Measurements from ENCODE around the gene HSD17B10. TPM values are rescaled to one million over a fixed set of nuclear protein-coding genes. Genes with fewer than 3 reads are reported as not detected.
A peak's percentile ranks its signal among the peaks of the same experiment; 100 is the strongest.

HSD17B10 gene
- total and polyA plus RNA-seq, 2 donors (not counting 1 experiment from before 2014, with no cell fraction given) = 49.7 to 66.5 TPM

DNA sequence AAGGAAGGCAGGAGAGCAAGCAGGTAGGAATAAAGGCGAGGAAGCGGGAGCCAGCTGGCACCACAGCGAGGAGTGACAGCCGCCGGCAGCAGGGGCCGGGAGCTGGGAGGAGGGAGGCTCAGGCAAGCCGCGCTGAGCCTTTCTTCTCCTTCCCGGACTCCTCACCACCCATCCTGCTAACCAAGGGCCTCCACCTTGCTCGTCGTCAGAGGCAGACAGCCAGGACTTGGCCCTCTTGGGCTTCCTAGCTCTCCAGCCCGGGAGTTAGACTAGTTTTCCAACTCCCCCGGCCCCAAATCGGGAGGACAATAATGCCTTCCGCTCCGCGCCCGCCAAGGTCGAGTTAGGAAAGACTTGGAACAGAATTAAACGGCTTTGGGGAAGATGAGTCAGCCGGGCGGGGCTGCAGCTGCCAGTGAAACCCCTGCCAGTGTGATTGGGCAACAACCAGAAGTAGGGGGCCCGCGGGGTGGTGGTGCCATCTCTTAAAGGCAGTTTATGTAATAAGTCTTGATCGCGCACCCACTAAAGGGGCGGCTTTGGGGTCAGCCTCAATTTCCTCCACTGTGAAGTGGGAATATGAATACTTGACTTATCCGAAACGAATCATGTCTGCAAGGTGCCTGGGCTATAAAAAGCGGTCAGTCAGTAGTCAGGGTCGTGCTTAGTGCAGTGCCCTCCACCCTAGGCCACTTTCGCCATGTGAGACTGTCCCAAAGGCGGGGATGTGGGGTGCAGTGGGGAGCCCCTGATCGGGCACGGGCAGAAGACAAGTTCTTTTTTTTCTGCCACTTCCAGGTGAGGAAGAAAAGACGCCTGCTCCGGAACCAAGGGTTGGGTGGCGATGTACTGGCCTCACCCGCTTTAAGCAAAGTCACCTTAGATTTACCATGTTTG is 6.7 kb upstream of the HSD17B10 start:
- no peak for ATAC-seq (ENCODE audit: low read depth)
- 14% methylated on average over 9 of the region's 39 CpGs for WGBS (ENCODE audit: insufficient coverage)
- Mint-ChIP-seq H3K4me1 (peaks cover 10% of the 10 kb centered on the region), H3K4me3 (peak overlapping the region; percentile 86), H3K27me3 (peaks cover 12% of the 10 kb centered on the region), H3K27ac (peak overlapping the region; percentile 71), H3K9me3 (ENCODE audit: insufficient read depth) (no peaks in the 10 kb centered on the region)
- ChIA-PET POLR2A (no interaction called here), CTCF (interaction anchor here (1.0 kb wide), 1 partner anchor 123 kb away, joined by 3 read pairs; no protein-coding TSS in a partner anchor)
- peaks cover 0 to 15% (median 8%) of the 10 kb centered on the region in 4 experiments for H3K27me3 ChIP-seq (replicated peaks in 1 of 4; ENCODE audit: control extremely low read depth in 1 of 4, control insufficient read depth in 3 of 4, insufficient read depth in 4 of 4, low read length in 3 of 4)
- peaks cover 11 to 20% of the 10 kb centered on the region in 2 donors for H3K4me1 ChIP-seq (ENCODE audit: control insufficient read depth in 2 of 2, insufficient read depth in 2 of 2, low read length in 2 of 2)
- H3K9me3 ChIP-seq (ENCODE audit: control extremely low read depth in 1 of 3, control insufficient read depth in 2 of 3, insufficient read depth in 1 of 3, low read length in 2 of 3) = peaks cover 0 to 3% (median 0%) of the 10 kb centered on the region in 3 donors
- no peak for DNase-seq
- peak overlapping the region; percentile 30 to 59 (median 49) for H3K4me3 ChIP-seq (ENCODE audit: control extremely low read depth in 1 of 5, extremely low read depth in 1 of 5, insufficient read depth in 1 of 5, low read depth in 2 of 5, low read length in 4 of 5)
- H3K79me2 ChIP-seq (ENCODE audit: control insufficient read depth, insufficient read depth, low read length) = no peaks in the 10 kb centered on the region
- intact Hi-C loops (cut with micrococcal nuclease) = no loop called here
- no peak overlapping the region for H3K27ac ChIP-seq (ENCODE audit: low read length in 2 of 2)
- TF ChIP-seq, protein P1, sequence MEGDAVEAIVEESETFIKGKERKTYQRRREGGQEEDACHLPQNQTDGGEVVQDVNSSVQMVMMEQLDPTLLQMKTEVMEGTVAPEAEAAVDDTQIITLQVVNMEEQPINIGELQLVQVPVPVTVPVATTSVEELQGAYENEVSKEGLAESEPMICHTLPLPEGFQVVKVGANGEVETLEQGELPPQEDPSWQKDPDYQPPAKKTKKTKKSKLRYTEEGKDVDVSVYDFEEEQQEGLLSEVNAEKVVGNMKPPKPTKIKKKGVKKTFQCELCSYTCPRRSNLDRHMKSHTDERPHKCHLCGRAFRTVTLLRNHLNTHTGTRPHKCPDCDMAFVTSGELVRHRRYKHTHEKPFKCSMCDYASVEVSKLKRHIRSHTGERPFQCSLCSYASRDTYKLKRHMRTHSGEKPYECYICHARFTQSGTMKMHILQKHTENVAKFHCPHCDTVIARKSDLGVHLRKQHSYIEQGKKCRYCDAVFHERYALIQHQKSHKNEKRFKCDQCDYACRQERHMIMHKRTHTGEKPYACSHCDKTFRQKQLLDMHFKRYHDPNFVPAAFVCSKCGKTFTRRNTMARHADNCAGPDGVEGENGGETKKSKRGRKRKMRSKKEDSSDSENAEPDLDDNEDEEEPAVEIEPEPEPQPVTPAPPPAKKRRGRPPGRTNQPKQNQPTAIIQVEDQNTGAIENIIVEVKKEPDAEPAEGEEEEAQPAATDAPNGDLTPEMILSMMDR (IDR thresholded peaks at IDR 0.05) = no peak
- TF ChIP-seq EZH2 (IDR thresholded peaks at IDR 0.05; ENCODE audit: borderline replicate concordance, insufficient read depth, low read depth, low read length, poor library complexity, severe bottlenecking) = no peak
- peak overlapping the region; percentile 85 for H3K4me2 ChIP-seq (replicated peaks; ENCODE audit: low read depth, low read length, poor library complexity, severe bottlenecking)
- no peaks in the 10 kb centered on the region for H3K36me3 ChIP-seq (replicated peaks in 1 of 2; ENCODE audit: control extremely low read depth in 1 of 2, control insufficient read depth in 1 of 2, extremely low read depth in 1 of 2, insufficient read depth in 2 of 2, low read length in 1 of 2)
- H3K9ac ChIP-seq (ENCODE audit: low read length) = peak overlapping the region; percentile 68
- H2AFZ ChIP-seq (ENCODE audit: insufficient read depth, low read depth, low read length, poor library complexity, severe bottlenecking) = peak overlapping the region; percentile 76
- H4K20me1 ChIP-seq (ENCODE audit: control insufficient read depth, insufficient read depth, low read length, poor library complexity, severe bottlenecking) = no peaks in the 10 kb centered on the region

DNA sequence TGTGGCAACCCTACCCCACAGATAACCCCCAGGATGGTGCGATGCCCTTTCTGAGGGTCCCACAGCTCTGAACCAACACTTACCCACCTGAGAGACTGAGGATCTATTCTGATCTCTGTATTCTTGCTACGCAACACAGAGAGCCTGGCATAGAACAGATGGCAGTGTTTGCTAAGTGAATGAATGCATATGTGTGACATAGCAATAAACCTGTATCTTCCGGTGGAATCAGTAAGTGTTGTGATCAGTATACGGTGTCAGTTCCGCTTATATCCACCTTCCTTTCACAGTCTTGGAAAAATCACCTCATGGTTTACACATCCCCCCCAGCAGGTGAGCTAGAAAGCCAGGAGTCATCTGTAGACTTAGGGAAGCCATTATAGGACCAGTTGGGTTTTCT is 5.9 kb upstream of the HSD17B10 start:
- no peak overlapping the region for H3K9ac ChIP-seq (ENCODE audit: low read length)
- H4K20me1 ChIP-seq (ENCODE audit: control insufficient read depth, insufficient read depth, low read length, poor library complexity, severe bottlenecking) = no peaks in the 10 kb centered on the region
- H3K4me1 ChIP-seq (ENCODE audit: control insufficient read depth in 2 of 2, insufficient read depth in 2 of 2, low read length in 2 of 2) = peaks cover 11 to 20% of the 10 kb centered on the region in 2 donors
- H3K27ac Mint-ChIP-seq = no peak overlapping the region
- DNase-seq (no peak), ATAC-seq (ENCODE audit: low read depth) (no peak)
- ChIA-PET CTCF (interaction anchor here (1.0 kb wide), 1 partner anchor 122 kb away, joined by 3 read pairs; no protein-coding TSS in a partner anchor), POLR2A (no interaction called here)
- peaks cover 0 to 15% (median 8%) of the 10 kb centered on the region in 4 experiments for H3K27me3 ChIP-seq (replicated peaks in 1 of 4; ENCODE audit: control extremely low read depth in 1 of 4, control insufficient read depth in 3 of 4, insufficient read depth in 4 of 4, low read length in 3 of 4)
- TF ChIP-seq, protein P1 (IDR thresholded peaks at IDR 0.05) = no peak
- no peak for TF ChIP-seq EZH2 (IDR thresholded peaks at IDR 0.05; ENCODE audit: borderline replicate concordance, insufficient read depth, low read depth, low read length, poor library complexity, severe bottlenecking)
- intact Hi-C loops (cut with micrococcal nuclease) = no loop called here
- H3K27ac ChIP-seq (ENCODE audit: low read length in 2 of 2) = no peak overlapping the region
- no peaks in the 10 kb centered on the region for H3K79me2 ChIP-seq (ENCODE audit: control insufficient read depth, insufficient read depth, low read length)
- peaks cover 0 to 3% (median 0%) of the 10 kb centered on the region in 3 donors for H3K9me3 ChIP-seq (ENCODE audit: control extremely low read depth in 1 of 3, control insufficient read depth in 2 of 3, insufficient read depth in 1 of 3, low read length in 2 of 3)
- no peak overlapping the region for H3K4me3 ChIP-seq (ENCODE audit: control extremely low read depth in 1 of 5, extremely low read depth in 1 of 5, insufficient read depth in 1 of 5, low read depth in 2 of 5, low read length in 4 of 5)
- no CpG with 5 or more reads among the region's 5 CpGs for WGBS (ENCODE audit: insufficient coverage)
- H3K36me3 ChIP-seq (replicated peaks in 1 of 2; ENCODE audit: control extremely low read depth in 1 of 2, control insufficient read depth in 1 of 2, extremely low read depth in 1 of 2, insufficient read depth in 2 of 2, low read length in 1 of 2) = no peaks in the 10 kb centered on the region
- H3K4me2 ChIP-seq (replicated peaks; ENCODE audit: low read depth, low read length, poor library complexity, severe bottlenecking) = no peak overlapping the region
- H3K9me3 Mint-ChIP-seq (ENCODE audit: insufficient read depth) = no peaks in the 10 kb centered on the region
- peaks cover 12% of the 10 kb centered on the region for H3K27me3 Mint-ChIP-seq
- H3K4me3 Mint-ChIP-seq = peak overlapping the region; percentile 54
- H3K4me1 Mint-ChIP-seq = peaks cover 10% of the 10 kb centered on the region
- H2AFZ ChIP-seq (ENCODE audit: insufficient read depth, low read depth, low read length, poor library complexity, severe bottlenecking) = no peak overlapping the region
